ENCODE data around the gene SSTR4.
"Not testable (repeated sequence)": the region's sequence is repeated elsewhere in the genome, so short reads cannot be mapped to it uniquely, and the experiment has no call there.

SSTR4 gene

DNA sequence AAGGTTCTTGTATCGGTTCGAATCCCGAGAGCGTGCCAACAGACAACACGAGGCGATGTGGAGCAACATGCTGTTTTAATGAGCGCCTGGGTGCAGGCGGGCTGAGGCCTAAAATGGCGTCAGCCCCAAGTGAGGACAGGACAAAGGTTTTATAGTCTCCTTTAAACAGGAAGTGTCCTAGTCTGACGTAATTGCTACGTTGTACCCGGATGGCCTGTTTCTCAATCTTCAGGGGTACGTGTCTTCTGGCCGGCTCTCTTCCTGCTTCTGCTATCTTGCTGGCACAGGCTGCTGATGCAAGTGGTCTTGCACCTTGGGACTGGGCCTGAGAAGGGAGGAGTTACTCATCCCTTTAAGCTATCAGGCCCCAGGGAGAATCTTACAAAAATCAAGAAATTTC is 9.6 kb upstream of the SSTR4 start:
- H3K27me3 Mint-ChIP-seq, H3K27ac Mint-ChIP-seq, H3K36me3 Mint-ChIP-seq, DNase-seq, CTCF ChIA-PET, H3K4me3 Mint-ChIP-seq, H3K4me1 Mint-ChIP-seq, H3K9me3 Mint-ChIP-seq: not testable (repeated sequence)

DNA sequence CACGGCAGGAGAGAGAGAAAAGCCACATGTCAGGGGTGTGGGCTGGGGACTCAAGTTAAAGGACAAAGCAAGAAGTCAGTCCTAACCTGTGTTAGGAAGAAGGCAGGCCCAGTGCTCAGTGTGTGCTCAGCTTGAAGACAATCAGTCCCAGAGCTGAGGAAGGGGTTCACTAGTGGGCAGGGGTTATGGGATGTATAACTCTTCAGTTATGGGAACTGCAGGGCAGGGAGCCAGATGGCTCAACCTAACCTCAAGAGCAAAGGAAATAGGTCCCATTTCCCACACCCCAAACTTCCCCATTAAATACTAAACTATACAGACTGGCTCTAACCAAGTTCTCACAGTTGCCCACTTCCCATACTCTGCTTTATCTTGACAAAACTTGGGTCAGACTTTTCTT is 7.4 kb upstream of the SSTR4 start:
- H3K4me1 Mint-ChIP-seq: no peaks in the 10 kb centered on the region
- peaks cover 6% of the 10 kb centered on the region for H3K27me3 Mint-ChIP-seq
- H3K36me3 Mint-ChIP-seq: no peaks in the 10 kb centered on the region
- H3K27ac Mint-ChIP-seq: no peak overlapping the region
- DNase-seq: no peak
- CTCF ChIA-PET: no interaction called here
- H3K9me3 Mint-ChIP-seq: no peaks in the 10 kb centered on the region
- H3K4me3 Mint-ChIP-seq: no peak overlapping the region

DNA sequence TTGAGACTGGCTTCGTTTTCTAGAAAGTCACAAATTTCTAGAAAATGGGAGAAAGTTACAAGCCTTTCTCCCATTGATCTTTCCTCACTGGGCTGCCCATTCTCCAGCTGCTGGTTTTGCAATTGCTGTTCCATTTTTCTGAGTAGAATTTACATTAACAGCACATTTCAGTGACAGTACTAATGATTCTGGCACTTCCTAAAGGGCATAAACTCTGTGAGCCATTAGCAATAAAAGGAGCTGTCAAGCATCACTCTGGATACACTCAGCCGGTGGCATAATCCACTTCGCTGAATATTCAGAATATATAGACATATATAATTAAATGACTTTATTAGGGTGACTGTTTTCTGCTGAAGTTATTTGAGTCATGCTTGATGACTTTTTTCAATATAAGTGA is 6.7 kb upstream of the SSTR4 start:
- DNase-seq: no peak
- Mint-ChIP-seq H3K4me3 (no peak overlapping the region), H3K27ac (no peak overlapping the region), H3K9me3 (no peaks in the 10 kb centered on the region), H3K27me3 (peaks cover 13% of the 10 kb centered on the region), H3K4me1 (no peaks in the 10 kb centered on the region), H3K36me3 (no peaks in the 10 kb centered on the region)
- CTCF ChIA-PET: no interaction called here

DNA sequence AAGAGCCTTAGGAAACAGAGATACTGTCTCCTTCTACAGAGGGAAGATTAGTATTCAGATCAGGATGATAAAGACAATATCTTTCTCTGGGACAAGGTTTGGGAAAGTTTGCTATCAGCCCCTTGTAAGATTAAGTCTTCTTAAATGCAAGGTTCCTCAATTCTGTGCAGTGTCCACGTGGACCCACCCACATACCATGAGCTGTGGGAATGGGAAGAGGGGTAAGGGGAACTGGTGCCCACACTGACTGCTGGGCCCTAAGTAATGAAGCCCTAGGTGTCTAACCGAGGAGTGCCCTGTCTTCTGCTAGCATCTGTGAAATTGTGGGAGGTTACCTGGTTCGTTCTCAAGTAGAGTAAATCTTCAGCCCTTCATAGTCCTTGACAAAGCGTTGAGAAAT is 5.8 kb upstream of the SSTR4 start:
- H3K27ac Mint-ChIP-seq: no peak overlapping the region

DNA sequence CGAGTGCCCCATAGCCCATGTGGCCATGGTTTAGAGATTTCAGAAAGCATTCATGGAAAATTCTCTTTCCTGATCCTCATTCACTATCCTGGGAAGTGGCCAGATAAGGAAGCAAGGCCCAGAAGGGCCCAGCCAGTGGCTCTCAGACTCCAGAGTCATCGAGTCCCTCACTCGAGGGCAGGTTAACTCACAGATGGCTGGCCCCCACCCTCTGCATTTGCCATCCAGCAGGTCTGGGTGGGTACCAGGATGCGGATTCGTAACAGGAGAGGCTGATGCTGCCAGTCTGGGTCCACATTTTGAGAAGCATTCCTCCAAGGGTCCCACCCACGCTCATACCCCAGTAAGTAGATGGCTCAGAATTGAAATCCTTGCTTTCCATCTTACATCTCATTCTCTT is 3.8 kb upstream of the SSTR4 start:
- no peak for DNase-seq
- Mint-ChIP-seq H3K36me3 (no peaks in the 10 kb centered on the region), H3K27ac (no peak overlapping the region), H3K4me3 (no peak overlapping the region), H3K9me3 (no peaks in the 10 kb centered on the region), H3K4me1 (no peaks in the 10 kb centered on the region), H3K27me3 (peaks cover 28% of the 10 kb centered on the region)
- CTCF ChIA-PET: no interaction called here

More for the DNA sequence above, 5.8 kb upstream of the SSTR4 start:
- H3K4me1 Mint-ChIP-seq: no peaks in the 10 kb centered on the region
- H3K36me3 Mint-ChIP-seq: no peaks in the 10 kb centered on the region
- H3K9me3 Mint-ChIP-seq: no peaks in the 10 kb centered on the region
- DNase-seq: no peak
- CTCF ChIA-PET: no interaction called here
- H3K4me3 Mint-ChIP-seq: no peak overlapping the region
- peaks cover 21% of the 10 kb centered on the region for H3K27me3 Mint-ChIP-seq

DNA sequence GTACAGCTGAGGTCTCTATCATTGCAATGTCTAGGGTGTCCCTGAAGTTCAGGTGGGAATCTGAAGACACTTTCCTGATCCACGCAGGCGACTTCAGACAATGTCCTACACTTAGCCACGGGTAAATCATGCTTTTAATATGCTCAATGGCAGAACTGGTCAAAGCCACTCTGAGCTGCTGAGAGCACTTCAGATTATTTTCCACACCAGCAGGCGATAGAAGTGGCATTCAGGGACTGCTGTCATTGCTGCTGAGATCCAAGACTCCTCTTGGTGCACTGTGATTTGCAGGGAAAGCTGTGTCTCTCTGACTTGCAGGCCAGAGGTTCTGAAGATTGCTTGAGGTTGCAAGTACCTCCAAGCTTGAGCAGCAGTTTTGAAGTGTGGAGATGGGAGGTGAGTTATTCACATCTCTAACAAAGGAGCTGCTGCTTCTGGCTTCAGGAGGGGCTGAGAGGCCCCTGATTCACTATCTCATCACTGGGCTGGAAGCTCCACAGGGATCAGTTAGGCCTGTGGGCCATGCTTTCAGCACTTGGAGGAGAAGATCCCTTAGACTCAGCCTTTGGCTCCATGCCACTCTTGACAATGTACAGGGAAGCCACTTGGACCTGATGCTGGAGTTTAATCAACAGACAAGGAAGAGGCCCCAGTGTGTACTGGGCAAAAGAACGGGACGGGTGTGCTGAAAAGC is 2.9 kb upstream of the SSTR4 start:
- CTCF ChIA-PET: no interaction called here
- no peaks in the 10 kb centered on the region for H3K4me1 Mint-ChIP-seq
- no peaks in the 10 kb centered on the region for H3K9me3 Mint-ChIP-seq
- no peak overlapping the region for H3K27ac Mint-ChIP-seq
- H3K27me3 Mint-ChIP-seq: peaks cover 28% of the 10 kb centered on the region
- DNase-seq: no peak
- H3K4me3 Mint-ChIP-seq: no peak overlapping the region
- no peaks in the 10 kb centered on the region for H3K36me3 Mint-ChIP-seq

DNA sequence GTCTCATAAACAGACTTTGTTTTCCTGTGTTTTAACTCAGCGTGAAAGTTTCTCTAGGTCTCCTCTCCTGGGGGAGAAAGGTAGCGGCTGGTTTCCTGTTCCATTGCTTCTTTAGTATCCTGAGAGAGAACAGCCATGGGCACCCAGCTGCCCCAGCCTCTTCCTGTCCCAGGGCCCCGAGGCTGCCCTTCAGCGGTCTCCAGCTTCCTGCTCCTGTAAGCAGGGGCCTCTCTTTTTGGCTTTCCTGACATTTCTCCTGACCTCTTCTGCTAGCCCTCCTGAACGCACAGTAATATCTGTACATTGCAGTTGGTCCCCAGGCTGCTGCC is 2.4 kb upstream of the SSTR4 start:
- no peaks in the 10 kb centered on the region for H3K4me1 Mint-ChIP-seq
- H3K36me3 Mint-ChIP-seq: no peaks in the 10 kb centered on the region
- H3K4me3 Mint-ChIP-seq: no peak overlapping the region
- no peak overlapping the region for H3K27ac Mint-ChIP-seq
- no peak for DNase-seq
- CTCF ChIA-PET: no interaction called here
- peaks cover 28% of the 10 kb centered on the region for H3K27me3 Mint-ChIP-seq
- H3K9me3 Mint-ChIP-seq: no peaks in the 10 kb centered on the region

DNA sequence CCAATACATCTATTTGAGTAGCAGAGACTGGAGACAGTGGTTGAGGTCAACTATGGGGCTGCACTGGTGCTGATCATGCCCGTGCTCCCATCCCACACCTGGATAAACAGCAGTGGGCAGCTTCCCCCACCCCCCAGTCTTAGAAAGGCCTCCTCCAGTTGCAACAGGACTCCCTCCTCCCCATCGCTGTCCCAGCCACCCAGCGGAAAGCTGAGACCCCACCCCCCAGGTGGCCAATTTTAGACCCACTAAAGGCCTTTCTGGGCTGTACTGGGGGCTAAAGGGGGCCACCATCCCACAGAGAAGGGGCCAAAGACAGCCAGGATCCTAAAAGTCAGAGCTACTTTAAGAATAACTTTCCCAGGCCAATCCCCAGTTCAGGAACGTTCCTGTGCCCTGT is 1.2 kb upstream of the SSTR4 start:
- Mint-ChIP-seq H3K9me3 (no peaks in the 10 kb centered on the region), H3K27me3 (peaks cover 28% of the 10 kb centered on the region), H3K27ac (no peak overlapping the region), H3K36me3 (no peaks in the 10 kb centered on the region), H3K4me3 (no peak overlapping the region), H3K4me1 (no peaks in the 10 kb centered on the region)
- DNase-seq: no peak
- CTCF ChIA-PET: no interaction called here

DNA sequence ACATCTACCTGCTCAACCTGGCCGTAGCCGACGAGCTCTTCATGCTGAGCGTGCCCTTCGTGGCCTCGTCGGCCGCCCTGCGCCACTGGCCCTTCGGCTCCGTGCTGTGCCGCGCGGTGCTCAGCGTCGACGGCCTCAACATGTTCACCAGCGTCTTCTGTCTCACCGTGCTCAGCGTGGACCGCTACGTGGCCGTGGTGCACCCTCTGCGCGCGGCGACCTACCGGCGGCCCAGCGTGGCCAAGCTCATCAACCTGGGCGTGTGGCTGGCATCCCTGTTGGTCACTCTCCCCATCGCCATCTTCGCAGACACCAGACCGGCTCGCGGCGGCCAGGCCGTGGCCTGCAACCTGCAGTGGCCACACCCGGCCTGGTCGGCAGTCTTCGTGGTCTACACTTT is 619 bp downstream of the SSTR4 start:
- CTCF ChIA-PET: no interaction called here
- no peak for DNase-seq
- Mint-ChIP-seq H3K27ac (no peak overlapping the region), H3K9me3 (no peaks in the 10 kb centered on the region), H3K27me3 (peaks cover 28% of the 10 kb centered on the region), H3K36me3 (no peaks in the 10 kb centered on the region), H3K4me1 (no peaks in the 10 kb centered on the region), H3K4me3 (no peak overlapping the region)

DNA sequence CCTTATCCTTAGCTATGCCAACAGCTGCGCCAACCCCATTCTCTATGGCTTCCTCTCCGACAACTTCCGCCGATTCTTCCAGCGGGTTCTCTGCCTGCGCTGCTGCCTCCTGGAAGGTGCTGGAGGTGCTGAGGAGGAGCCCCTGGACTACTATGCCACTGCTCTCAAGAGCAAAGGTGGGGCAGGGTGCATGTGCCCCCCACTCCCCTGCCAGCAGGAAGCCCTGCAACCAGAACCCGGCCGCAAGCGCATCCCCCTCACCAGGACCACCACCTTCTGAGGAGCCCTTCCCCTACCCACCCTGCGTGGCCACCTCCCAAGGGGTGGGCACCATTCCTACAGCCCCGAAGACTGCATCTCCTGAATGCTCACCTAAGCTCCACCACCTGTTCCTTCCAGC is 1.3 kb downstream of the SSTR4 start:
- no peaks in the 10 kb centered on the region for H3K9me3 Mint-ChIP-seq
- DNase-seq: no peak
- no peak overlapping the region for H3K27ac Mint-ChIP-seq
- no peak overlapping the region for H3K4me3 Mint-ChIP-seq
- H3K27me3 Mint-ChIP-seq: peaks cover 29% of the 10 kb centered on the region
- H3K4me1 Mint-ChIP-seq: no peaks in the 10 kb centered on the region
- CTCF ChIA-PET: no interaction called here
- H3K36me3 Mint-ChIP-seq: no peaks in the 10 kb centered on the region

DNA sequence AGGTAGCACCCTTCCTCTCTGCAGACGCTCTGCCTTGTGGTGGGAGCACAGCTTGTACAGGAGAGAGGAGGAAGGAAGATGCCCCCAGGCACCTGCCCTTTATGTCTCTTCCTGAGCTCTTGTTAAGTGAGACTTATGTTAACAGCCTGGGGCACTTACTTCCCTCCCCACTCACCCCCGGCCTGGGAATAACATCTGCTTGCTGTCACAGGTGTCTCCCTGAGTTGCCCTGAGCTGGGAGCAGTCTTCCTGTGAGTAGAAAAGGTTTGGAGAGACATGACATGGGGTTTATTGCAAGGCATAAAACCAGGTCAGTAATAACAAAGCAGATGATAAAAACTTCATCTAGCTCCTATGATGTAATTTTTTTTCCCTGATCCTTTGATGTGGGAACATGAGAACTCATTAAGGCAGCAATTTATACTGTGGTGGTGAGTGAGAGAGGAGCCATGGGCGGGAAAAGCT is 1.9 kb downstream of the SSTR4 start:
- no peak overlapping the region for H3K4me3 Mint-ChIP-seq

DNA sequence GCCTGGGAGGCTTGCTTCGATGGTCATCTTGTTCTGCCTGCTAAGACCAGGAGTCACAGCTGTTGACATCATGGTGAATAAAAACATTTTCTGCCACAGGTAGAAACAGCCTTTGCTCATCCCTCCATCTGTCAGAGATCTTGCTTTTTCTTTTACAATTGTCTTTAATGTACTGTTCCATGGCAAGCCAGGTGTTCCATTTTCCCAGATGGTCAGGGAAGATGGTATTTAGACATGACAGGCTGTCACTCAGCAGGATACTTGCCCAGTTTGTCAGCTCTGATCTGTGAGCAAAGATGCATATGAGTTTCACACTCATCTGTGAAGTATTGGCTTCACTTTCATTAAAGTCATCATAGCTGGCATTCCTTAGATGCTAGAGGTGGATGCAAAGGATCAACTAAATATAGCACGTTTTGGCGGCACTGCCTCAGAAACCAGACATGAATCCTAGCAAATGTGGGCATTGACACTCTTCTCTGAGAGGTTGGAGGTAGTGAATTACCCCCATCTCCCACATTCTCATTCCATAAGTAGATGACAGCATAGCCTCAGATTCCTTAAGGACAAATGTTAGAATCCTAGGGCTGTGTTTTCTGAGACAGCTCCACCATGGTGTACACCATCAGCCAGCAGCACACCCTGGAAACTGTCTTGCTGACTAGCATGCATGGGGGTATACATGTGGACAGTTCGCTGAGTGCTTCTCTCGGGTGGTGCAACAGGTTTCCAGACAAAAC is 4.2 kb downstream of the SSTR4 start:
- CTCF ChIA-PET: no interaction called here
- Mint-ChIP-seq H3K4me3 (no peak overlapping the region), H3K4me1 (no peaks in the 10 kb centered on the region), H3K27ac (no peak overlapping the region), H3K9me3 (no peaks in the 10 kb centered on the region), H3K36me3 (no peaks in the 10 kb centered on the region), H3K27me3 (peaks cover 21% of the 10 kb centered on the region)
- no peak for DNase-seq

More for the DNA sequence above, 1.9 kb downstream of the SSTR4 start:
- H3K4me1 Mint-ChIP-seq: no peaks in the 10 kb centered on the region
- H3K36me3 Mint-ChIP-seq: no peaks in the 10 kb centered on the region
- H3K9me3 Mint-ChIP-seq: no peaks in the 10 kb centered on the region
- CTCF ChIA-PET: no interaction called here
- H3K27ac Mint-ChIP-seq: no peak overlapping the region
- peaks cover 32% of the 10 kb centered on the region for H3K27me3 Mint-ChIP-seq
- DNase-seq: no peak

DNA sequence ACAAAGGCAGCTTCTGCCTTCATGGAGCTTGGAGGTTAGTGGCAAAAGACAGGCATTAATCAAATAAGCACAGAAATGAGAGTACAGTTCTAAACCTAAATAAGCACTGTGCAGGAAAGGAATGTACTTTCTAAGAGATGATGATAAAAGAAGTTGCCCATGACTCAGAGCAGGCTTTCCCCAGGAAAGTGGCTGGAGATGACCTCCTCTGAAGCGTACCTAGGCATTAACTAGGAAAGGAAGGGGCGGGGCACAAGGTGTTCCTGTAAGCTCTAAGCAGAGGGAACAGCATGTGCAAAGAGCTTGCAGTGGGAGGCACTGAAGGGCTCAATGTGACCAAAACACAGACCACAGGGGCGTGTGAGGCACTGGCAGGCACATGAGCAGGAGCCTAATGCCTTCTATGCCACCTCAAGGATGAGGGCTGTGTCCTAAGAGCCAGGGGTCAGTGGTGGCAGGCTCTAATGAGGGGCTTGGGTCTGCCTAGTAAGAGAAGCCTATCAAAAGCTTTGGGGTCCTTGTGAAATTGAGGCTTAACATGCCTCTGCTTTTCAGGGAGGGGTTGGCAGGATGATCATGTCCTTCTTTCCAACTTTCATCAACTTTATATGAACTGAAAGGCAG is 4.9 kb downstream of the SSTR4 start:
- CTCF ChIA-PET: no interaction called here
- Mint-ChIP-seq H3K4me3 (no peak overlapping the region), H3K27ac (no peak overlapping the region), H3K36me3 (no peaks in the 10 kb centered on the region), H3K27me3 (peaks cover 19% of the 10 kb centered on the region), H3K4me1 (no peaks in the 10 kb centered on the region), H3K9me3 (no peaks in the 10 kb centered on the region)
- DNase-seq: no peak

DNA sequence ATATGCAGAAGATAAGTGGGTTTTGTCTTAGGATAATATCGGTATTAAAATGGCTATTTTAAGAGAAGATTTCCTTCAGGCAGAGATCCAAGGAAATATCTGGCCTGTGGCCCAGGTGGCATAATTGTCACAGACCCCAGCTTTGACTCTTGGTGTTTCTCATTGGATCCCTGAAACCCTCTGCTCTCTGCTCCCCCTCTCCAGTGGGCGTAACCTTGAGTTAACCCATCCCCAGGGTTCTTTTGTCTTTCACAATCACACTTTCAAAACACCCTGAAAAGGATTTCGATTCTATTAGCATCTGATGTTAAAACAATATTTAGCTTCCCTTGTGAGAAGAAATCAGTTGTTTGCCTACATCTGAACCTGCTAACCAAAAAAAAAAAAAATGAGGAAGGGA is 7.2 kb downstream of the SSTR4 start:
- no peak for DNase-seq
- Mint-ChIP-seq H3K9me3 (no peaks in the 10 kb centered on the region), H3K4me3 (no peak overlapping the region), H3K27ac (no peak overlapping the region), H3K27me3 (peaks cover 24% of the 10 kb centered on the region), H3K4me1 (no peaks in the 10 kb centered on the region), H3K36me3 (no peaks in the 10 kb centered on the region)
- CTCF ChIA-PET: no interaction called here

DNA sequence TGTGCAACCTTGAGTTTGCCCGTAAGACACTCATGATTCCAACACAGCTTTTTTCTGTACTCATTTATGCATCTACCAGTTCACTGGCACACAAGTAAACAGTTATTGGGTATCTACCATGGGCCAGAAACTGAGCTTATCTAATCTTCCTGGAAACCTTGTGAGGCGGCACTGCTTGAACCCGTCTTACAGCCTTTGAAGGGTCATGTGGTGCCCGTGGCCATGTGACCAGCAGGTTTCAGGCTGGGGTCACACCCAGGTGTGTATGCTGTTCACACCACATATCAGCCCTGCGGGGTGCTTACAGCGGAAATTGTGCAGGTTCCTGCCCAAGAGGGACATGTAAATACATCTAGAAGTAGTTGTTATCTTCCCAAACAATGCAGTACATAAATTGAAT is 8.3 kb downstream of the SSTR4 start:
- no peak overlapping the region for H3K4me3 Mint-ChIP-seq
- no peaks in the 10 kb centered on the region for H3K36me3 Mint-ChIP-seq
- no peak overlapping the region for H3K27ac Mint-ChIP-seq
- H3K4me1 Mint-ChIP-seq: no peaks in the 10 kb centered on the region
- H3K27me3 Mint-ChIP-seq: peaks cover 35% of the 10 kb centered on the region
- CTCF ChIA-PET: interaction anchor here (1.5 kb wide), 1 partner anchor 192 kb away, joined by 6 read pairs; no protein-coding TSS in a partner anchor
- no peak for DNase-seq
- H3K9me3 Mint-ChIP-seq: no peaks in the 10 kb centered on the region
